Panc1 (cell line): ENCODE data around the gene ONECUT3. TPM values are rescaled to one million over a fixed set of nuclear protein-coding genes. Genes with fewer than 3 reads are reported as not detected.

Experiments
- ATAC-seq: fragments of 200-7000 bp; cut with Tn5 transposase; 2 replicates; pipeline ENCODE4 v1.9.1; 2020; ENCODE audit warnings: mild to moderate bottlenecking, moderate library complexity
- BruUV-seq: library from RNA; stranded (reverse); fragments of 400-500 nt; replicated peaks from 2 replicates; lab custom pipeline; 2021; lab: Mats Ljungman, UMichigan
- CTCF ChIA-PET: fragments of 300-600 bp; sonication (Branson Sonifier 250); formaldehyde crosslinking; loops from one replicate; lab custom pipeline; 2022; ENCODE audit warnings: antibody characterized with exemption; lab: Charles Lee
- POLR2A ChIA-PET: fragments of 300-600 bp; sonication (Branson Sonifier 250); formaldehyde crosslinking; loops from one replicate; lab custom pipeline; 2022; ENCODE audit warnings: antibody characterized with exemption; lab: Charles Lee
- DNase-seq: peaks from one replicate; pipeline ENCODE4 v3.0.0-alpha.2; 2010; ENCODE audit warnings: low read depth, low spot score
- H3K27ac ChIP-seq: 2 replicates; pipeline ENCODE4 v1.5.1; 2011; ENCODE audit warnings: mild to moderate bottlenecking, low read length, inconsistent platforms
- H3K27me3 ChIP-seq: fragments of 200-500 bp; sonication (Bioruptor generic); 2 replicates; pipeline ENCODE4 v1.6.0; 2014; ENCODE audit warnings: low read length, inconsistent platforms; ENCODE audit not compliant: control insufficient read depth, insufficient read depth
- H3K36me3 ChIP-seq: fragments of 200-500 bp; sonication (Bioruptor generic); 2 replicates; pipeline ENCODE4 v1.5.1; 2014; ENCODE audit warnings: inconsistent platforms, mild to moderate bottlenecking, low read length, moderate library complexity; ENCODE audit not compliant: control insufficient read depth, insufficient read depth
- H3K4me1 ChIP-seq: 2 replicates; pipeline ENCODE4 v1.5.1; 2011; ENCODE audit warnings: inconsistent platforms, mild to moderate bottlenecking, low read length, moderate library complexity; ENCODE audit not compliant: control insufficient read depth, insufficient read depth
- H3K4me3 ChIP-seq, 2 experiments: 2 replicates each; pipeline ENCODE4 v1.5.1; 2011 to 2012; ENCODE audit warnings: low read depth in 2 of 2, low read length in 2 of 2, mild to moderate bottlenecking in 2 of 2, inconsistent platforms in 1 of 2, moderate library complexity in 1 of 2
- H3K9me3 ChIP-seq: fragments of 200-500 bp; sonication (Bioruptor generic); 2 replicates; pipeline ENCODE4 v1.5.1; 2014; ENCODE audit warnings: low read depth, mild to moderate bottlenecking, inconsistent platforms, low read length, moderate library complexity; ENCODE audit not compliant: control insufficient read depth, insufficient read depth
- CTCF ChIP-seq: fragments of 450-650 bp; IDR thresholded peaks from 2 replicates; pipeline ENCODE4 v1.5.1; 2017; ENCODE audit warnings: mild to moderate bottlenecking
- POLR2AphosphoS5 ChIP-seq: IDR thresholded peaks from 2 replicates; pipeline ENCODE4 v1.6.1; 2012; ENCODE audit warnings: mild to moderate bottlenecking, low read depth, low read length, moderate library complexity
- REST ChIP-seq, 2 experiments: IDR thresholded peaks; 2 replicates each; pipeline ENCODE4 v1.6.1; 2011 to 2012; ENCODE audit warnings: low read depth in 2 of 2, control low read depth in 1 of 2, low read length in 1 of 2, mild to moderate bottlenecking in 1 of 2, moderate library complexity in 1 of 2; ENCODE audit not compliant: insufficient read depth in 1 of 2
- in situ Hi-C: cut with HindIII; loops from 2 replicates; pipeline ENCODE4 v1.10.0; 2016; ENCODE audit warnings: low sequenced_read_pairs, low pct_unique_long_range_greater_than_20kb
- intact Hi-C: fragments of 100-400 bp; cut with micrococcal nuclease; formaldehyde crosslinking; loops from one replicate; pipeline ENCODE4 v1.10.0; 2022; ENCODE audit not compliant: unreplicated experiment
- total RNA-seq: library from RNA; stranded (reverse); gene quantifications from one replicate; pipeline ENCODE4 v1.2.1, GENCODE V29; 2021; ENCODE audit not compliant: unreplicated experiment

Gene ONECUT3
- total RNA-seq, 1 experiment from 2014 or later, result 16.5 TPM

- ATAC-seq (no peak), DNase-seq (no peak)
- POLR2A ChIA-PET, result no interaction called here
- Histone ChIP-seq H3K36me3 (no peaks in the 10 kb centered on the region), H3K4me3 (peak overlapping the region; percentile 54 to 71), H3K27me3 (no peaks in the 10 kb centered on the region), H3K4me1 (peaks cover 16% of the 10 kb centered on the region; the same call in 1 of the 2 replicates), H3K27ac (peak overlapping the region; percentile 86), H3K9me3 (no peaks in the 10 kb centered on the region)
- in situ Hi-C loops (no loop called here), intact Hi-C loops (no loop called here)
- no TSS peak for BruUV-seq
- no peak for TF ChIP-seq CTCF
- CTCF ChIA-PET, result interaction anchor here (0.8 kb wide), 1 partner anchor 12 kb away, joined by 4 read pairs; no protein-coding TSS in a partner anchor
Observed at GRCh38 chr19:1813192-1814182, 60.2 kb downstream of the ONECUT3 start.

GRCh38 chr19:1814391-1814790, 61.1 kb downstream of the ONECUT3 start:
- no peaks in the 10 kb centered on the region for H3K9me3 ChIP-seq
- peaks cover 16% of the 10 kb centered on the region; the same call in 1 of the 2 replicates for H3K4me1 ChIP-seq
- intact Hi-C loops, result no loop called here
- no peak overlapping the region for H3K4me3 ChIP-seq
- H3K27me3 ChIP-seq, result no peaks in the 10 kb centered on the region
- H3K27ac ChIP-seq, result no peak overlapping the region
- CTCF ChIA-PET, result interaction anchor here (0.8 kb wide), 1 partner anchor 11 kb away, joined by 4 read pairs; no protein-coding TSS in a partner anchor
- DNase-seq, result no peak
- no TSS peak for BruUV-seq
- TF ChIP-seq REST (IDR thresholded peaks at IDR 0.05; ENCODE audit: insufficient read depth in 1 of 2, low read depth in 2 of 2, low read length in 1 of 2), result no peak
- TF ChIP-seq POLR2AphosphoS5, result 0 out of 2 replicates have a peak, but pooled peaks have one; percentile 25
- no peaks in the 10 kb centered on the region for H3K36me3 ChIP-seq
- in situ Hi-C loops, result no loop called here
- no peak for ATAC-seq
- POLR2A ChIA-PET, result interaction anchor here (0.6 kb wide), 2 partner anchors 25 to 36 kb away, joined by 9 to 14 read pairs; no protein-coding TSS in a partner anchor
